IMR-90 (cell line): ENCODE data around the gene DENND1A. TPM values are rescaled to one million over a fixed set of nuclear protein-coding genes. Genes with fewer than 3 reads are reported as not detected.
"Not testable (repeated sequence)": the region's sequence is repeated elsewhere in the genome, so short reads cannot be mapped to it uniquely, and the experiment has no call there.

Experiments used
- ATAC-seq: fragments of 200-7000 bp; cut with Tn5 transposase; 2 replicates; pipeline ENCODE4 v1.9.1; 2020; ENCODE audit warnings: low read depth, mild to moderate bottlenecking, moderate library complexity
- BruUV-seq: library from RNA; stranded (reverse); fragments of 400-500 nt; replicated peaks from 2 replicates; lab custom pipeline; 2021; lab: Mats Ljungman, UMichigan
- CTCF ChIA-PET: fragments of 300-600 bp; formaldehyde crosslinking; extraction: SDS; loops from one replicate; lab custom pipeline; 2021; ENCODE audit warnings: antibody characterized with exemption; lab: Yijun Ruan, JAX
- POLR2A ChIA-PET: fragments of 300-600 bp; sonication (Branson Sonifier 250); formaldehyde crosslinking; loops from one replicate; lab custom pipeline; 2022; ENCODE audit warnings: antibody characterized with exemption; ENCODE audit not compliant: unreplicated experiment; lab: Charles Lee
- DNase-seq: peaks from one replicate; pipeline ENCODE4 v3.0.0; 2013
- H2AFZ ChIP-seq: replicated peaks from 2 replicates; pipeline ENCODE3; 2013; ENCODE audit warnings: low read length, mild to moderate bottlenecking; ENCODE audit not compliant: poor library complexity
- H2AK5ac ChIP-seq: 2 replicates; pipeline ENCODE4 v1.6.1; 2013; ENCODE audit warnings: low read depth, low read length, inconsistent platforms
- H2AK9ac ChIP-seq: replicated peaks from 2 replicates; pipeline ENCODE3; 2013; ENCODE audit warnings: mild to moderate bottlenecking, low read depth, low read length, moderate library complexity; ENCODE audit not compliant: poor library complexity
- H2BK120ac ChIP-seq: 2 replicates; pipeline ENCODE4 v1.6.1; 2013; ENCODE audit warnings: low read depth, low read length, inconsistent platforms
- H2BK15ac ChIP-seq: 3 replicates; pipeline ENCODE4 v1.6.1; 2013; ENCODE audit warnings: low read depth, low read length, inconsistent platforms
- H2BK20ac ChIP-seq: 2 replicates; pipeline ENCODE4 v1.6.1; 2013; ENCODE audit warnings: low read depth, mild to moderate bottlenecking, inconsistent platforms, low read length, moderate library complexity
- H2BK5ac ChIP-seq: 2 replicates; pipeline ENCODE4 v1.6.1; 2013; ENCODE audit warnings: mild to moderate bottlenecking, low read depth, low read length, inconsistent platforms; ENCODE audit not compliant: poor library complexity, severe bottlenecking
- H3K14ac ChIP-seq: replicated peaks from 2 replicates; pipeline ENCODE4 v1.6.1; 2013; ENCODE audit warnings: low read depth, low read length, inconsistent platforms
- H3K18ac ChIP-seq: 2 replicates; pipeline ENCODE4 v1.6.1; 2013; ENCODE audit warnings: low read depth, low read length, control low read depth
- H3K23ac ChIP-seq: 2 replicates; pipeline ENCODE4 v1.6.1; 2013; ENCODE audit warnings: low read depth, low read length, inconsistent platforms
- H3K27ac ChIP-seq: 2 replicates; pipeline ENCODE4 v1.5.1; 2013; ENCODE audit warnings: mild to moderate bottlenecking, control low read depth, low read length; ENCODE audit not compliant: insufficient read depth
- H3K27me3 ChIP-seq: 2 replicates; pipeline ENCODE4 v1.6.1; 2013; ENCODE audit warnings: low read length; ENCODE audit not compliant: control insufficient read depth, insufficient read depth
- H3K36me3 ChIP-seq: 2 replicates; pipeline ENCODE4 v1.6.1; 2013; ENCODE audit warnings: low read length, mixed read lengths; ENCODE audit not compliant: control insufficient read depth, insufficient read depth
- H3K4ac ChIP-seq: 2 replicates; pipeline ENCODE4 v1.6.1; 2013; ENCODE audit warnings: low read depth, low read length, inconsistent platforms
- H3K4me1 ChIP-seq: 2 replicates; pipeline ENCODE4 v1.6.1; 2013; ENCODE audit warnings: low read length, mixed read lengths; ENCODE audit not compliant: control insufficient read depth, insufficient read depth
- H3K4me2 ChIP-seq: 2 replicates; pipeline ENCODE4 v1.6.1; 2013; ENCODE audit warnings: low read depth, mild to moderate bottlenecking, control low read depth, low read length, moderate library complexity
- H3K4me3 ChIP-seq: 2 replicates; pipeline ENCODE4 v1.5.1; 2013; ENCODE audit warnings: low read depth, mild to moderate bottlenecking, control low read depth, low read length, moderate library complexity; ENCODE audit not compliant: insufficient read depth
- H3K56ac ChIP-seq: 2 replicates; pipeline ENCODE4 v1.6.1; 2013; ENCODE audit warnings: low read length, inconsistent platforms; ENCODE audit not compliant: insufficient read depth; ENCODE audit errors: extremely low read depth
- H3K79me1 ChIP-seq, 2 experiments: 2 replicates each; pipeline ENCODE4 v1.6.1; 2013; ENCODE audit warnings: low read length in 2 of 2, inconsistent platforms in 1 of 2, low read depth in 1 of 2
- H3K9ac ChIP-seq: 2 replicates; pipeline ENCODE4 v1.6.1; 2013; ENCODE audit warnings: low read depth, low read length, control low read depth
- H3K9me1 ChIP-seq: 2 replicates; pipeline ENCODE4 v1.6.1; 2013; ENCODE audit warnings: low read length, inconsistent platforms; ENCODE audit not compliant: insufficient read depth
- H3K9me3 ChIP-seq: 2 replicates; pipeline ENCODE4 v1.6.1; 2013; ENCODE audit warnings: low read length; ENCODE audit not compliant: control insufficient read depth, insufficient read depth
- H4K20me1 ChIP-seq: 2 replicates; pipeline ENCODE4 v1.6.1; 2013; ENCODE audit warnings: low read length, inconsistent platforms; ENCODE audit not compliant: insufficient read depth
- H4K5ac ChIP-seq: 2 replicates; pipeline ENCODE4 v1.6.1; 2013; ENCODE audit warnings: mild to moderate bottlenecking, low read depth, low read length, control low read depth
- H4K8ac ChIP-seq, 2 experiments: 2 replicates each; pipeline ENCODE4 v1.6.1; 2013; ENCODE audit warnings: low read depth in 2 of 2, low read length in 2 of 2, control low read depth in 1 of 2, inconsistent platforms in 1 of 2
- H4K91ac ChIP-seq: 2 replicates; pipeline ENCODE4 v1.6.1; 2013; ENCODE audit warnings: low read depth, low read length, inconsistent platforms; ENCODE audit not compliant: insufficient read depth
- WGBS, 2 experiments: methylation state at CpG; one replicate each; pipeline versions ENCODE4 v1.1.5 to v1.1.7; 2013; ENCODE audit warnings: missing lambda C conversion rate in 2 of 2; ENCODE audit not compliant: insufficient read length in 1 of 2; ENCODE audit errors: extremely low coverage in 2 of 2; 5-methylcytosine and 5-hydroxymethylcytosine counted together
- dilution Hi-C: fragments of 300-500 bp; cut with HindIII; formaldehyde crosslinking; loops from one replicate; pipeline ENCODE4 v1.14.3; 2018; ENCODE audit warnings: low sequenced_read_pairs; ENCODE audit not compliant: unreplicated experiment
- in situ Hi-C: fragments of 300-500 bp; cut with MboI; formaldehyde crosslinking; loops from 3 replicates; pipeline ENCODE4 v1.14.3; 2019; ENCODE audit warnings: low sequenced_read_pairs, inconsistent platforms, mixed read lengths
- intact Hi-C: fragments of 100-400 bp; cut with micrococcal nuclease; formaldehyde crosslinking; loops from 2 replicates; pipeline ENCODE4 v1.10.0; 2022
- polyA plus RNA-seq, 3 experiments: library from polyadenylated mRNA; depleted of rRNA; stranded (reverse); fragments of >200 nt; gene quantifications; 2 replicates each; pipeline ENCODE4 v1.2.3, GENCODE V29; 2012; ENCODE audit warnings: low replicate concordance in 1 of 3
- total RNA-seq: library from RNA; depleted of rRNA; stranded (reverse); fragments of >200 nt; gene quantifications from 2 replicates; pipeline ENCODE4 v1.2.3, GENCODE V29; 2012

The DENND1A gene
- total and polyA plus RNA-seq, 2 of the 4 experiments (the other 2 are of a cell fraction) = 21.4 to 27.6 TPM

DNA sequence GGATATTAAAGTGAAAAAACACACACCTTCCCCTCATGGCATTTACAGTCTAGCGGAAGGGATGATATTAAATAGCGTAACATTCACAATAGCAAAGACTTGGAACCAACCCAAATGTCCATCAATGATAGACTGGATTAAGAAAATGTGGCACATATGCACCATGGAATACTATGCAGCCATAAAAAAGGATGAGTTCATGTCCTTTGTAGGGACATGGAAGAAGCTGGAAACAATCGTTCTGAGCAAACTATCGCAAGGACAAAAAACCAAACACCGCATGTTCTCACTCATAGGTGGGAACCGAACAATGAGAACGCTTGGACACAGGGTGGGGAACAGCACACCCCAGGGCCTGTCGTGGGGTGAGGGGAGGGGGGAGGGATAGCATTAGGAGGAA lies 14.5 kb upstream of the DENND1A start:
- H4K5ac ChIP-seq, POLR2A ChIA-PET, H3K27ac ChIP-seq, H3K9ac ChIP-seq, H2BK120ac ChIP-seq, H3K79me1 ChIP-seq, ATAC-seq, BruUV-seq, intact Hi-C loops, H3K9me3 ChIP-seq, H4K20me1 ChIP-seq, in situ Hi-C loops, H4K8ac ChIP-seq, H2BK20ac ChIP-seq, H2AFZ ChIP-seq, H3K36me3 ChIP-seq, H2AK9ac ChIP-seq, H3K9me1 ChIP-seq, H2BK5ac ChIP-seq, H2AK5ac ChIP-seq, H3K4me1 ChIP-seq, H3K4me2 ChIP-seq, H2BK15ac ChIP-seq, H3K23ac ChIP-seq, H3K4ac ChIP-seq, H3K56ac ChIP-seq, H3K4me3 ChIP-seq, DNase-seq, H4K91ac ChIP-seq, H3K14ac ChIP-seq, CTCF ChIA-PET, dilution Hi-C loops, H3K18ac ChIP-seq: not testable (repeated sequence)
- WGBS, 2 experiments = no CpG with 5 or more reads among the region's 8 CpGs
- peaks cover 18% of the 10 kb centered on the region for H3K27me3 ChIP-seq
